Skeletal muscle tissue (tissue), 4 donors: ENCODE measurements around the gene JMJD8. TPM values are rescaled to one million over a fixed set of nuclear protein-coding genes. Genes with fewer than 3 reads are reported as not detected.
"Not testable (repeated sequence)": the region's sequence is repeated elsewhere in the genome, so short reads cannot be mapped to it uniquely, and the experiment has no call there.

Source experiments
- H3K27ac ChIP-seq: one replicate; pipeline ENCODE4 v1.7.0; 2013; ENCODE audit warnings: mild to moderate bottlenecking, low read depth, low read length, inconsistent platforms
- H3K27me3 ChIP-seq, 3 donors: one replicate each; pipeline ENCODE4 v1.7.0; 2013; ENCODE audit warnings: low read length in 3 of 3; ENCODE audit not compliant: control insufficient read depth in 3 of 3, insufficient read depth in 3 of 3
- H3K36me3 ChIP-seq, 3 donors: one replicate each; pipeline ENCODE4 v1.7.0; 2013; ENCODE audit warnings: low read length in 3 of 3; ENCODE audit not compliant: control insufficient read depth in 3 of 3, insufficient read depth in 3 of 3
- H3K4me1 ChIP-seq, 3 donors: one replicate each; pipeline ENCODE4 v1.7.0; 2013; ENCODE audit warnings: low read length in 3 of 3, mild to moderate bottlenecking in 3 of 3; ENCODE audit not compliant: control insufficient read depth in 3 of 3, insufficient read depth in 3 of 3
- H3K4me3 ChIP-seq, 3 donors: one replicate each; pipeline ENCODE4 v1.7.0; 2013; ENCODE audit warnings: low read length in 3 of 3
- H3K9ac ChIP-seq, 3 donors: one replicate each; pipeline ENCODE4 v1.7.0; 2013; ENCODE audit warnings: low read length in 3 of 3, mild to moderate bottlenecking in 3 of 3, moderate library complexity in 2 of 3, low read depth in 1 of 3
- H3K9me3 ChIP-seq, 3 donors: one replicate each; pipeline ENCODE4 v1.7.0; 2013; ENCODE audit warnings: low read length in 3 of 3; ENCODE audit not compliant: control insufficient read depth in 3 of 3
- total RNA-seq: library from RNA; depleted of rRNA; stranded (reverse); fragments of >200 nt; gene quantifications from one replicate; pipeline ENCODE4 v1.2.3, GENCODE V29; 2014
- donor health status: Osteomylitis.

The JMJD8 gene
- total RNA-seq, 1 donor from 2014 or later: 13.0 TPM

DNA sequence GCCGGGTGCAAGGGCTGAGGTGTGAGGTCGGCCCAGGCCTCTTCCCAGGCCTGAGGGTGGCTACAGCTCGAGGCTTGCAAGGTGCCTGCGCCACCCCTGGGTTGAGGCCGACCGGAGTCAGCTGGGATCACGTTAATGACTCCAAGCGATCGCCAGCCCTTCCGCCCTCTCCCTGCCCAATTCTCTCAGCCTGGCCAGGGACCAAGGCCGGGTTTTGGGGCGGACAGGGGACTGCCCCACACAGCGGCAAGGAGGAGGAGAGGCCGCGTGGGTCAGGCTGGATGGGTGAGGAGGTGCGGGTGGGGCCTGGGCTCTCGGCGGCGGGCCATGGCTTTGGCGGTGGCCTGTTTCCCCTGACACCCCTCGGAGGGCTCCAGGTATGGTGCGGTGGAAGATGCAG lies 9.2 kb upstream of the JMJD8 start:
- peaks cover 47 to 58% (median 54%) of the 10 kb centered on the region in 3 donors for H3K27me3 ChIP-seq
- no peak overlapping the region for H3K4me3 ChIP-seq
- no peak overlapping the region for H3K27ac ChIP-seq
- no peak overlapping the region for H3K9ac ChIP-seq
- H3K36me3 ChIP-seq: no peaks in the 10 kb centered on the region
- H3K9me3 ChIP-seq: no peaks in the 10 kb centered on the region
- peaks cover 19 to 33% (median 27%) of the 10 kb centered on the region in 3 donors for H3K4me1 ChIP-seq

DNA sequence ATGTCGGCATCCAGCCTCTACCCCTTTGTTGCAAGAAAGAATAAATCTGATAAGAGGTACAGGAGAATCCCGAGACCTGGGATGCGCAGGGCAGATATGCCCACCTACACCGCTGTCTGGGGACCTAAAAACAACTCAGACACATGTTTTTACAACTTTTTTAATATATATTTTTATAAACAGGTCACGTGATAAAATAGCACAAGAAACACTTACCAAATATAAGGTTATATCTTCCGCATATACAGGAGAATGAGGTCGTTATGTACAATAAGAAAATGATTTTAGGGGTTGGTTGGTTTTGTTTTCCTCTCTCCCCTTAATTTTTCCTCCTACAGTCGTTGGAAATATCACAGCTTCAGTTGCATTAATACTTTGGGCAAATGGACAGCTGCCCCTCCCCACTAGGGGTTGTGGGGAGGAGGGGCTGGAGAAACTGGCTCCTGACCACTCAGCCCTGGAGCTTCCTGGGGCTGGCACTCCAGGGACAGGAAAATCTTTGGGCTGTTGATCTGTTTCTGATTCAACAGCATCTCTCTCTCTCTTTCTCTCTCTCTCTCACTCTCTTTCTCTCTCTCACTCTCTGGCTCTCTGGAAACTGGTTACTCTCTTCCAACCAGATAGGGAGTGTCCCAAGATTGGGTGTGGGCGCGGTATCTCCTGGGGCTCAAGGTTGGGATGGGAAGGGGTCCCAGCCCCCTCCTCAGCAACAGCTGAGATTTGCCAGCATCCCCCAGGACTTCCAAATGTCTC lies 8.4 kb upstream of the JMJD8 start:
- H3K9ac ChIP-seq: no peak overlapping the region
- no peaks in the 10 kb centered on the region for H3K9me3 ChIP-seq
- H3K27me3 ChIP-seq: peaks cover 44 to 52% (median 52%) of the 10 kb centered on the region in 3 donors
- H3K4me1 ChIP-seq: peaks cover 19 to 34% (median 33%) of the 10 kb centered on the region in 3 donors
- no peak overlapping the region for H3K4me3 ChIP-seq
- H3K27ac ChIP-seq: no peak overlapping the region
- H3K36me3 ChIP-seq: peaks cover 0 to 4% (median 2%) of the 10 kb centered on the region in 3 donors

DNA sequence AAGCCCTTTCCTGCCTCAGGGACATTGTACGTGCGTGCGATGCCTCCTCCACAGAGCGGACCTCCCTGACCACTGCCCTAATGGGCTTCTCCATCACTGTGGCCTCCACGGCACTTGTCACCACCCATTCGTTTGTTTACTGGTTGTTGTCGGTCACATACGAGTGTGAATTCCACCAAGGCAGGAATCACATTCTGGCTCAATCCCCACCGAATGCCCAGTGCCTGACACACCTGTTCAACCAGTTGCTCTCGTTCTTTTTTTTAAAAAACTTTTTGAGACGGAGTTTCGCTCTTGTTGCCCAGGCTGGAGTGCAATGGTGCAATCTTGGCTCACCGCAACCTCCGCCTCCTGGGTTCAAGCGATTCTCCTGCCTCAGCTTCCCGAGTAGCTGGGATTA lies 7.1 kb upstream of the JMJD8 start:
- Histone ChIP-seq H3K27me3 (peaks cover 39 to 45% (median 44%) of the 10 kb centered on the region in 3 donors), H3K4me1 (peaks cover 19 to 45% (median 33%) of the 10 kb centered on the region in 3 donors), H3K36me3 (peaks cover 4 to 14% (median 6%) of the 10 kb centered on the region in 3 donors), H3K4me3 (peak overlapping the region in 1 of 3 donors; percentile 72)
- H3K9me3 ChIP-seq, H3K27ac ChIP-seq, H3K9ac ChIP-seq: not testable (repeated sequence)

DNA sequence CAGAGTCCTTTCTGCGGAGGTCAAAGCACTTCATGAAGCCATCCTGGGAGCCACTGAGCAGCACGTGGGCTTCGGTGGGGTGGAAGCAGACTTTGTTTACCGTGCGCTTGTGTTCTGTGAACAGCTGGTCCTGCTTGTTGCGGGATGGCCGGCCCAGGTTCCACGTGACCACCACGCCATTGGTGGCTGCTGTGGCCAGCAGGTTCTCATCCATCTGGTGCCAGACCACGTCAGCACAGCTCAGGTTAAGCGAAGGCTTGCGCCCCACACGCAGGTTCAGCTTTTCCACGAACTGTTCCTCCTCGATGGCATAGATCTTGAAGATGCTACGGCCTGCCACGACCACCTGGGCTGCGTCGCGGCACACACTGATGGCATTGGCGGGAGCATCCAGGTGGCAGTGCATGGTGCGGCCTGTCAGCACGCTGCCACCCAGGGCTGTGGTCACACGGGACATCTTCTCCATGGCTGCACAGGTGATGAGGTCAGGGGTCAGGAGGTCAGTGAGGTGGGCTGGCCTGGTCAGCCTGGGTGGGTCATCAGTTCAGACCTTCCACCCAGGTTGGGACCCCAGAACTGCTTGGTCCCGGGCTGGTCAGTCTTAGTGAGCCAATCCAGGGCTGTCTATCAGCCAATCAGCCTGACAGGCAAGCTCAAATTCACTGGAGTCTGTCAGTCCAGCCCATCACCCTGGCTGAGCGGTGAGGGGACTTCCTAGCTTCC lies 5.2 kb upstream of the JMJD8 start:
- peaks cover 28 to 56% (median 30%) of the 10 kb centered on the region in 3 donors for H3K4me1 ChIP-seq
- H3K9ac ChIP-seq: peak overlapping the region; percentile 74 to 96 (median 93)
- H3K27me3 ChIP-seq: peaks cover 24 to 32% (median 27%) of the 10 kb centered on the region in 3 donors
- H3K4me3 ChIP-seq: peak overlapping the region; percentile 72 to 93 (median 89)
- H3K9me3 ChIP-seq: no peaks in the 10 kb centered on the region
- H3K36me3 ChIP-seq: peaks cover 6 to 19% (median 7%) of the 10 kb centered on the region in 3 donors
- peak overlapping the region; percentile 76 for H3K27ac ChIP-seq

DNA sequence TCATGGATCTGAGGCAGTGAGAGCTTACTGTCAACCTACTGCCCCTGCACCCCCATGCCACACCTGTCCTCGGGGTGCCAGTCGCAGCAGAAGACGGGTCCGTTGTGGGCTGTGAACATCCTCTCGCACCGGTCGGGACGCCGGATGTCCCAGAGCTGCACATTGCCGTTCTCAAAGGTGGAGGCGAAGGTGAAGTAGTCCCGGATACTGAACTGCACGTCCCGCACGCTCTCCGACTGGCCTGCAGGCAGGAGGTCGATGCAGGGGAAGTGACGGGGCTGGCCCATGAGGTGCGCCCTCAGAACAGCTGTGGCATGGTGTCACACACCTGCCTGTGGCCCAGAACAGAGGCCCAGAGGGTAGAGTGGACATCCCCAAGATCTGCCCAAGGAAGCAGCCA lies 3.4 kb upstream of the JMJD8 start:
- peaks cover 41 to 70% (median 42%) of the 10 kb centered on the region in 3 donors for H3K4me1 ChIP-seq
- H3K9me3 ChIP-seq: no peaks in the 10 kb centered on the region
- peaks cover 11 to 27% (median 17%) of the 10 kb centered on the region in 3 donors for H3K36me3 ChIP-seq
- H3K27ac ChIP-seq: no peak overlapping the region
- peaks cover 10 to 13% (median 10%) of the 10 kb centered on the region in 3 donors for H3K27me3 ChIP-seq
- H3K4me3 ChIP-seq: no peak overlapping the region
- no peak overlapping the region for H3K9ac ChIP-seq

- H3K36me3 ChIP-seq: peaks cover 19 to 36% (median 25%) of the 10 kb centered on the region in 3 donors
- H3K9me3 ChIP-seq: no peaks in the 10 kb centered on the region
- H3K4me3 ChIP-seq: no peak overlapping the region
- peaks cover 3 to 7% (median 5%) of the 10 kb centered on the region in 3 donors for H3K27me3 ChIP-seq
- H3K4me1 ChIP-seq: peaks cover 49 to 79% (median 50%) of the 10 kb centered on the region in 3 donors
- no peak overlapping the region for H3K9ac ChIP-seq
- H3K27ac ChIP-seq: no peak overlapping the region
Observed at GRCh38 chr16:686459-687260, 2.5 kb upstream of the JMJD8 start.

DNA sequence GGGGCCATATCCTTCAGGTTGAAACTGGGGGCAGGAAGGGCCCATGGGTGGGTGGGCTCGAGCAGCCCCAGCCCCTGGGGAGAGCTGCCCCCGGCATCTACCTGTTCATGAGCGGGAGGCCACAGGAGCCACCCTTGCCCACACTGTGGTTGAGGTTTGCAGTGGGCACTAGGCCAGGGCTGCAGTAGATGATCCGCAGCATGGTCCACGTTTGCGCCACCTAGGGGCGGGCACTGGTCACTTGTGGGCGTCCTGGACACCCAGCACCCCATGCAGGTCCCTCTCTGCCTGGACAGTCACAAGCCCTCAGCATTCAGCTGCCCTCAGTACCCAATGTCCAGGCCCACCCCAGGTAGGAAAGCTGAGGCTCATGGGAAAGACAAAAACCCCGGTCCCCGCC lies 1.8 kb upstream of the JMJD8 start:
- peaks cover under 1 to 2% (median 2%) of the 10 kb centered on the region in 3 donors for H3K27me3 ChIP-seq
- H3K4me3 ChIP-seq: no peak overlapping the region
- H3K9me3 ChIP-seq: no peaks in the 10 kb centered on the region
- H3K27ac ChIP-seq: no peak overlapping the region
- peaks cover 56 to 86% (median 57%) of the 10 kb centered on the region in 3 donors for H3K4me1 ChIP-seq
- H3K9ac ChIP-seq: no peak overlapping the region
- peaks cover 22 to 37% (median 26%) of the 10 kb centered on the region in 3 donors for H3K36me3 ChIP-seq

GRCh38 chr16:684961-685696 lies 995 bp upstream of the JMJD8 start:
- Histone ChIP-seq H3K36me3 (peaks cover 22 to 37% (median 26%) of the 10 kb centered on the region in 3 donors), H3K27me3 (no peaks in the 10 kb centered on the region), H3K9ac (no peak overlapping the region), H3K9me3 (no peaks in the 10 kb centered on the region), H3K27ac (no peak overlapping the region), H3K4me1 (peaks cover 57 to 84% (median 60%) of the 10 kb centered on the region in 3 donors), H3K4me3 (peak overlapping the region in 1 of 3 donors; percentile 41)
